Endothelial cell of umbilical vein (primary cell): ENCODE measurements around the gene LAG3. TPM values are rescaled to one million over a fixed set of nuclear protein-coding genes. Genes with fewer than 3 reads are reported as not detected.
A peak's percentile ranks its signal among the peaks of the same experiment; 100 is the strongest.

Experiments used
- BruUV-seq: library from RNA; stranded (reverse); fragments of 400-500 nt; replicated peaks from 2 replicates; lab custom pipeline; 2021; lab: Mats Ljungman, UMichigan
- CTCF ChIA-PET: fragments of 300-600, 350-600 bp; sonication (Branson Sonifier 250); formaldehyde crosslinking; loops from one replicate; lab custom pipeline; 2021; ENCODE audit warnings: antibody characterized with exemption, inconsistent platforms; lab: Charles Lee
- POLR2A ChIA-PET: fragments of 300-600, 350-600 bp; sonication (Branson Sonifier 250); formaldehyde crosslinking; loops from one replicate; lab custom pipeline; 2021; ENCODE audit warnings: antibody characterized with exemption, inconsistent platforms; lab: Charles Lee
- DNase-seq: peaks from one replicate; pipeline ENCODE4 v3.0.0-alpha.2; 2011; ENCODE audit warnings: low read depth, low spot score
- FAIRE-seq: peaks from 2 replicates; lab custom pipeline; 2011; peaks lifted over from hg19 to GRCh38; lab: Jason Lieb, UNC
- H2AFZ ChIP-seq: 2 replicates; pipeline ENCODE4 v1.6.0; 2012; ENCODE audit warnings: low read depth, low read length, control low read depth, inconsistent platforms
- H3K27ac ChIP-seq: 2 replicates; pipeline ENCODE4 v1.5.1; 2011; ENCODE audit warnings: low read depth, mild to moderate bottlenecking, control low read depth, low read length, moderate library complexity; ENCODE audit not compliant: insufficient read depth
- H3K27me3 ChIP-seq, 2 experiments: 2 replicates each; pipeline versions ENCODE4 v1.6.0 to v1.6.1; 2011; ENCODE audit warnings: low read length in 2 of 2, mixed read lengths in 1 of 2; ENCODE audit not compliant: control insufficient read depth in 2 of 2, insufficient read depth in 2 of 2
- H3K36me3 ChIP-seq, 2 experiments: 2 replicates in 1 of 2; 3 replicates in 1 of 2; pipeline ENCODE4 v1.5.1; 2011; ENCODE audit warnings: low read length in 2 of 2, mild to moderate bottlenecking in 1 of 2, moderate library complexity in 1 of 2; ENCODE audit not compliant: control insufficient read depth in 2 of 2, insufficient read depth in 2 of 2; ENCODE audit errors: extremely low read depth in 1 of 2
- H3K4me1 ChIP-seq: 3 replicates; pipeline ENCODE4 v1.5.1; 2011; ENCODE audit warnings: mild to moderate bottlenecking, low read length; ENCODE audit not compliant: control insufficient read depth, insufficient read depth; ENCODE audit errors: extremely low read depth
- H3K4me2 ChIP-seq: 2 replicates; pipeline ENCODE4 v1.6.1; 2011; ENCODE audit warnings: low read length, control low read depth, mixed read lengths; ENCODE audit not compliant: insufficient read depth
- H3K4me3 ChIP-seq, 3 experiments: fragments of 200-600 bp in 1 of 3; sonication (generic), shearing (Covaris generic) in 1 of 3; replicated peaks in 1 of 3; 2 replicates each; pipeline ENCODE4 v1.5.1; 2011 to 2016; ENCODE audit warnings: control low read depth in 3 of 3, low read length in 3 of 3, mild to moderate bottlenecking in 2 of 3, inconsistent platforms in 1 of 3, low read depth in 1 of 3, moderate library complexity in 1 of 3; ENCODE audit not compliant: insufficient read depth in 1 of 3
- H3K79me2 ChIP-seq: 2 replicates; pipeline ENCODE4 v1.6.0; 2012; ENCODE audit warnings: low read length, inconsistent platforms; ENCODE audit not compliant: control insufficient read depth, insufficient read depth
- H3K9ac ChIP-seq: replicated peaks from 2 replicates; pipeline ENCODE3; 2011; ENCODE audit warnings: low read length, control low read depth; ENCODE audit not compliant: insufficient read depth; ENCODE audit errors: extremely low read depth
- H3K9me1 ChIP-seq: replicated peaks from 3 replicates; pipeline ENCODE4 v1.6.0; 2011; ENCODE audit warnings: mild to moderate bottlenecking, low read length; ENCODE audit not compliant: control insufficient read depth, insufficient read depth; ENCODE audit errors: extremely low read depth
- H3K9me3 ChIP-seq: replicated peaks from 2 replicates; pipeline ENCODE4 v1.5.1; 2012; ENCODE audit warnings: low read length, inconsistent platforms; ENCODE audit not compliant: control insufficient read depth, insufficient read depth
- H4K20me1 ChIP-seq: replicated peaks from 2 replicates; pipeline ENCODE3; 2011; ENCODE audit warnings: mild to moderate bottlenecking, low read length; ENCODE audit not compliant: control insufficient read depth, insufficient read depth; ENCODE audit errors: extremely low read depth
- EZH2 ChIP-seq: IDR thresholded peaks from 2 replicates; pipeline ENCODE4 v1.6.1; 2012; ENCODE audit warnings: borderline replicate concordance, low read depth, mild to moderate bottlenecking, moderate library complexity, low read length, inconsistent platforms; ENCODE audit not compliant: severe bottlenecking
- FOS ChIP-seq: IDR thresholded peaks from 2 replicates; pipeline ENCODE4 v1.6.1; 2011; ENCODE audit warnings: mild to moderate bottlenecking, low read length, moderate library complexity, borderline replicate concordance; ENCODE audit not compliant: insufficient read depth
- GATA2 ChIP-seq: IDR thresholded peaks from 2 replicates; pipeline ENCODE4 v1.7.0; 2011; ENCODE audit warnings: low read depth, mild to moderate bottlenecking, moderate library complexity, mixed read lengths, low read length; ENCODE audit not compliant: insufficient read length, insufficient read depth
- JUN ChIP-seq: IDR thresholded peaks from 2 replicates; pipeline ENCODE4 v1.6.1; 2011; ENCODE audit warnings: borderline replicate concordance, low read depth; ENCODE audit not compliant: insufficient read length, insufficient read depth
- MYC ChIP-seq: IDR thresholded peaks from one replicate; pipeline ENCODE4 v1.6.1; 2011; ENCODE audit warnings: mild to moderate bottlenecking, low read depth, low read length
- POLR2A ChIP-seq: IDR thresholded peaks from 2 replicates; pipeline ENCODE4 v1.6.1; 2012; ENCODE audit warnings: low read depth, mild to moderate bottlenecking, control low read depth, low read length
- POLR2AphosphoS5 ChIP-seq: IDR thresholded peaks from 2 replicates; pipeline ENCODE4 v1.6.1; 2012; ENCODE audit warnings: low read depth, mild to moderate bottlenecking, control low read depth, low read length, moderate library complexity; ENCODE audit not compliant: insufficient read depth
- dilution Hi-C: fragments of 300-500 bp; cut with MboI; formaldehyde crosslinking; loops from one replicate; pipeline ENCODE4 v1.15.0; 2019; ENCODE audit warnings: low sequenced_read_pairs; ENCODE audit not compliant: extremely low pct_ligation_motif_present
- intact Hi-C: fragments of 100-400 bp; cut with micrococcal nuclease; formaldehyde crosslinking; loops from one replicate; pipeline ENCODE4 v1.10.0; 2022
- polyA plus RNA-seq, 4 experiments: library from polyadenylated mRNA; depleted of rRNA in 3 of 4; stranded (reverse) in 3 of 4; unstranded in 1 of 4; fragments of >200 nt; gene quantifications; 2 replicates each; pipeline versions ENCODE4 v1.2.1 to v1.2.3, GENCODE V29; 2011 to 2012; ENCODE audit warnings: missing spikeins in 1 of 4
- total RNA-seq: library from RNA; stranded (reverse); gene quantifications from 2 replicates; pipeline ENCODE4 v1.2.3, GENCODE V29; 2021
- TF ChIP-seq, protein P1 (sequence below): IDR thresholded peaks from 2 replicates; pipeline ENCODE4 v1.6.1; 2011; ENCODE audit not compliant: insufficient read depth, insufficient read length

Gene LAG3
- total and polyA plus RNA-seq, 2 donors (not counting 3 experiments of a cell fraction or from before 2014, with no cell fraction given): 1.3 to 3.8 TPM

DNA sequence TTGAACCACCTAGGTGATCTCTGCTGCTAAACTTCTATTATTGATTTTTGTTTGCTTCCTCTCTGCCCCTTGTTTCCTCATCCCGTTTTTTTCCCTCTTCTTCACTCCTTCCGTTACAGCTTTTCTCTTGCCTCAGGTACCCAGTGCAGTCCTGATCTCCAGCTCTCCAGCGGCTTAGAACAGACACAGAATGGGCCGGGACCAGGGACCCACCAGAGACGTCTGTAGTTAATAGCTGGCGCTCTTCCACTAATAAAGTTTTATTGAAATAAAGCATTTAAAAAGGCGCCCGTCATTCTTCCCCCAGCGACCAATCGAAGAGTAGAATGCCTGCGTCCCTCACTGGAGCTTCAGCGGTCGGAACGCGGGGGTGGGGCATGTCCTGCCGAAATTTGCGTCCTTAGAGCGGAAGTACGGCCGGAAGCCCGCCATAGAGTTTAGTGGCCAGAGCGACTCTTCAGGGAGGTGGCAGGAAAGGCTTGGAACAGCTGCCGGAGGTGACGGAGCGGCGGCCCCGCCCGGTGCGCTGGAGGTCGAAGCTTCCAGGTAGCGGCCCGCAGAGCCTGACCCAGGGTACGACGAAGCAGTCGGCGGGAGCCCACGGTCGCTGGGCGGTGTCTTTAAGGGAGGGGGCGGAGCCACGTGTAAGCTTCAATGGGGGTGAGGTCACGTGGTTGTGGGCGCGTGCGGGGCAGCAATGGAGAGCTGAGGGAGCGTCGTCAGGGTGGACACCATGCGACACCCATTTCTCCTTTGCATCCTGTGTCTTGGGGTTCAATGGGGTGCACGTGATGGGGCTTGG lies 48.5 kb upstream of the LAG3 start, which contains the start of gene COPS7A:
COPS7A (plus strand) TSS at position 440 of the 802 bp plus-strand sequence. CDS start 611 bp downstream, outside the sequence.
- POLR2A ChIA-PET: interaction anchor here (0.6 to 1.5 kb wide), 5 partner anchors 29 to 167 kb away, joined by 3 to 13 read pairs (median 6); partner anchors contain the start of genes CDCA3, MLF2, PTMS and ZNF384
- CTCF ChIA-PET: interaction anchor here (0.7 to 2.8 kb wide), 13 partner anchors 10 to 128 kb away, joined by 3 to 15 read pairs (median 4); partner anchors contain the start of genes CDCA3, MLF2, PTMS and USP5
- Histone ChIP-seq H3K4me3 (peak within 1 kb of the TSS; percentile 45 to 48 (median 47)), H3K27ac (peak within 1 kb of the TSS; percentile 52), H3K9me3 (no peaks in the 10 kb centered on the region), H3K36me3 (peaks cover 0 to 3% of the 10 kb centered on the region in 2 experiments), H3K27me3 (no peaks in the 10 kb centered on the region), H3K9ac (peak within 1 kb of the TSS; percentile 57), H3K4me1 (peaks cover 11% of the 10 kb centered on the region), H3K9me1 (no peaks in the 10 kb centered on the region), H3K79me2 (peaks cover 2% of the 10 kb centered on the region), H3K4me2 (peak within 1 kb of the TSS; percentile 70), H2AFZ (peak within 1 kb of the TSS; percentile 63), H4K20me1 (no peaks in the 10 kb centered on the region)
- TSS peak; percentile 87 for BruUV-seq
- TF ChIP-seq POLR2A (peak; percentile 35), POLR2AphosphoS5 (peak; percentile 91), GATA2 (no peak), MYC (peak; percentile 80), FOS (peak; percentile 14), JUN (no peak), EZH2 (no peak)
- TF ChIP-seq, protein P1, sequence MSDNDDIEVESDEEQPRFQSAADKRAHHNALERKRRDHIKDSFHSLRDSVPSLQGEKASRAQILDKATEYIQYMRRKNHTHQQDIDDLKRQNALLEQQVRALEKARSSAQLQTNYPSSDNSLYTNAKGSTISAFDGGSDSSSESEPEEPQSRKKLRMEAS: peak; percentile 98
- intact Hi-C loops: loop anchor here (1.0 kb wide), 5 partner anchors 29 to 107 kb away; partner anchors contain the start of genes ING4, MLF2 and ZNF384
- dilution Hi-C loops: no loop called here
- FAIRE-seq: peak; percentile 99
- peak; percentile 98 for DNase-seq
